C1 segment of cervical spinal cord (tissue), 14 donors: Measurements from ENCODE around the gene CCDC192.

ENCODE experiments used
- DNase-seq, 14 donors: peaks; one replicate each; lab custom pipeline; 2025; lab: John Stamatoyannopoulos, UW

Gene CCDC192

DNA sequence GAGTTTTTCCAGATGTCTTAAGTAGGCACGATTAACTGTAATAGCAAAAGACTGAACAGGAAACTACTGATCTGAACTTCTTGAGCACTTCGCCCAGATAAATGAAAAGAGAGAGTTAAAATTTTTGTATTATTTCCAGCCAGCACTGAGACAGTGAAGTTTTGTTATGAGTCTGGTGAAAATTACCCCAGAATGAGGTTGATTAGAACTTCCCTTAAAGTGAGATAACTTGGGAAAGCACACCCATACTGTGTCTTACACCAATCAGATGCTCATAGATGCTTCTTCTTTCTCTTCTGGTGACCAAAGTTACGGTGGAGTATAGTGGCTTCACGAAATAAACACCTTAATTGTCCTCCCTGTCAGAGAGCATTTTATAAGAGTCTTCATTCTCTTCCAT, 248.6 kb downstream of the CCDC192 start:
- no peak for DNase-seq

DNA sequence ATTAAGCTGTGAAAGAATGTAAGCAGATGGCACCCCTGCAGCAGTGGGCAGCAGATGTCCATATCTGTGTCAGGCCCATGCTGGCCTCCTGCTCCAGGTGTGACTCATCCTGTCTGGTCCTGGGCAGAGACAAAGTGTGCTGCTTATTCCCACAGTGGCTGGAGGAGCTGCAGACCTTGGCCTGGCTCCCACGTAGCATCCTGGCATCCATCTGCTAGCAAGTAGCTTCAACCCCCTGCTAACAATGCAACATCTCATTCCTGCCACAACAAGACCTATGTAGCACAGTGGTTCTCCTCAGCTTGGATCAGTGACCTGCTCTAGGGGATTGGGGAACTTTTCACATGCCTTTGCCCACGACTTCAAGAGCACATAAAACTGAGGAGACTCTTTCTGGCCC, 254.0 kb downstream of the CCDC192 start:
- DNase-seq: peak in 3 of 14 donors; percentile 9 to 92 (median 17)

DNA sequence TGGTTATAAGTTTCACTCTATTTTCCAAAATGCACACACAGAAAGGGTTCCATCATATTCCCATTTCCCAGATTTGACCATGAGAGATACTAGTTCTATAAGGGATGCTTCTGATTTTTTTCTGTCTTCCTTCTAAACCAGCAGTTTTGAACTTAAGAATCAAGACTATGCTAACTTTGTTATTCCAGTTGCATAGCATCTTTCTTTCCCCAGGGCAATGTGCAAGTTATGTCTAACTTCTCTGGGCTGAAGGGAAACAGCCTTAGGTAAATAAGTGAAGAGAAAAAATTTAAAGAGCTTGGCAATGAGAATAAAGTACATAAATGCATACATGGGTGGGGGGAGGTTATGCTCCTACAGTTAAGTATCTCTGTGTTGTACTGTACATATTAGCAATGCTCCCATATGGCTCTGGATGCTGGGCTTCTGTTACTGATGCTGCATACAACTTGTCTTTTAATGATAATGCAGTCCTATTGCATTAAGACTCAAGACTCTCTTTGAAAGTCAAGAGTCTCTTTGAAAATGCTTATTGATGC, 254.6 kb downstream of the CCDC192 start:
- DNase-seq: no peak

DNA sequence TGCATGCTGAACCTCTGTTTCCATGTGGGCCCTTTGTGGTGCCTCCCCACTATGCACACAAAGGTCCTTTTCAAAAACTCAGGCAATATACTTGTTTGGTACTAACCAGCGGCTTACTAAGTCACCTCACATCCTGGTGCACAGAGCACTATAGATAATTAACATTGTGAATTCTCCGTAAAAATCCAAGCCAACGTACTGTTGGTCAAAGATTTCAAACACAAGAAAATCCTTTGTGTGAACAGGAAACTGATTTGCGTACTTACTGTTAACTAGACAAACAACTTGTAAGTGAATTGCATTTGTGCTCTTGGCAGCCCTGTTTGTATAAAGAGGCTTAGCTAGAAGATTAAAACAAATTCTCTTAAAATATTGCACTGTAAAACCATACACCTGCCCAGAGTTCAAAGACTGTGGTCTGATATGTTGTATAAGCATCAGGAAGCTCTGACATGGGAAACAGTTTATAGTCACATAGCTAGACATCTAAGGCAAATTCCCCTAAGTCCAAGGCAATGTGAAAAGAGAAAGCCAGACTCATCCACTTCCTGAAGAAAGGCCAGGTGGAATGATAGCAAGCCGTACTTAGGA, 255.3 kb downstream of the CCDC192 start:
- peak in 1 of 14 donors; percentile 54 for DNase-seq

DNA sequence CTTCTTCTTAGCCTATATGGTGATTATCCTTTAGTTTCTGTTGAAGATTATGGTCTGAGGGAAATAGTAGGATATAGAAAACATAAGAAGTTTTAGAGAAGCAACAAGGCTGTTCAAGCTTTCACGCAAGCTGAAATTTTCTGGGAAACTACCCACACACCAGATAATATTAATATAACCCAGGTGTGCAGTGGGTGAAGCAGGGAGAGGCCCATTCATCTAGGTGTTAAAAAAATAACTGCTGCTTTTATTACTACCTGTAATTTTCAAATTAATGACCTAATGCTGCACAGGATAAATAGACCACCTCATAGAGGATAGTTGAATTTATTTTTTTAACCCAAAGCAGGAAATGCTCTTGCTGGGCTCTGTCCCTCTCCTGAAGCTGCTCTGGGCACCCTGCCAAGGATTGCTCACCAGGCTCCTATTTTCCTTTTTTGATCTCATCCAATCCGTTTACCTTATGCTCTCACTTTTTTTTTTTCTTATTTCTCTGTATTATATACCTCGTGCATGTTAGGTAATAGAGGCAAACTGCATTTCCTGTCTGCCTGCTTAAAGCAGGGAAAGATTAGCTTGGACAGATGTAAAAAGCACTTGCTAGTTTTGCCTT, 256.1 kb downstream of the CCDC192 start:
- peak in 2 of 14 donors; percentile 12 to 90 for DNase-seq

DNA sequence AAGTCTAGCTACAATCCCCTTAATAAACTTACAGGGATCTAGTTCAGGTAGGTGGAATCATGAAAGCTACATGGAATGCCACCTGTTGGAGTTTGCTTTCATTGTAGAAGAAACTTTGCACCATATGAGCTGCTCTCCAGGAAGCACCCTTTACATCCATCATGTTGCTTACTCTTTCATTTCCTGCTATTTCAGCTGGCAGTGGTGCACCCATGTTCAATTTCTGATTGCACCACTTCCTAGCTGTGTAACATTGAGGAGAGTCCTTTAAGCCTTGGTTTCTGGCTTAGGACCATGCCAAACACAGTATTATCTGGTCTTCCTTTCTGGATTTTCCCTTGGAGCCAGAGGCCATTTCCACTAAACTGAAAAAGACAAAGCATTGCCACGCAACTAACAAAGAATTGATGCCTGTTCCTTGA, 257.1 kb downstream of the CCDC192 start:
- DNase-seq: peak in 1 of 14 donors; percentile 19

DNA sequence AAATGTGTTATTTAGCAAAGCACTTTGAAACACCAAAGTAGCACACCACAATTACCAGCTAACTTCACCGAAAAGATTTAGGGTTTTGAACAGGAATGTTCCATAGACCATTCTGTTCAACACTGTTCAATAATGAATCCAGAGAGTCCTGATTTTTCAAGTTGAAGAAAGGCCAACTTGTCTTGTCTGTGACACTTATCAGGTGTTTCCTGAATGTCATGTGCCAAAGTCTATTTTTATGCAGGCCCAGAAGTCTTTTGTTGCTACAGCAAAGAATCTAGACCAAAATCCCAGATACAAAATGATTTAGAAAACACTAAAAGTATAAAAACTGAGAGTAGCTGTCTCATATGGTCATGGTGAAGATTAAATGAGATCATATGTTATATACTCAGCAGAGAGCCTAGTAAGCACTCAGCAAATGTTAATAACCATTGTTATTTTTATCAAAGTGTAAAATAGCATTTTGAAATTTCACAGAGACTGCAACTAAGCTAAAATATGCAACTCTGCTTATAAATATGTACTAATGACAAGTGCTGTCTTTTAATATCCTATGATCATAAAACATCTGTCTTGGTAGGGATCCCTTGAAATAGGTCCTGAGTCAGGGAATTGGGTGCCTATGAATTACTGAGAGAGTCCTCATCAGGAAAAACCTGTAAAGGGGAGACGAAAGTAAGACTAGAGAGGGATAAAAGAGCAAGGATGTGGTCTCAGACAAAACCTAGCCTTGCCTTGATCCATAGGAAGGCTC, 258.0 kb downstream of the CCDC192 start:
- DNase-seq: peak in 1 of 14 donors; percentile 34

DNA sequence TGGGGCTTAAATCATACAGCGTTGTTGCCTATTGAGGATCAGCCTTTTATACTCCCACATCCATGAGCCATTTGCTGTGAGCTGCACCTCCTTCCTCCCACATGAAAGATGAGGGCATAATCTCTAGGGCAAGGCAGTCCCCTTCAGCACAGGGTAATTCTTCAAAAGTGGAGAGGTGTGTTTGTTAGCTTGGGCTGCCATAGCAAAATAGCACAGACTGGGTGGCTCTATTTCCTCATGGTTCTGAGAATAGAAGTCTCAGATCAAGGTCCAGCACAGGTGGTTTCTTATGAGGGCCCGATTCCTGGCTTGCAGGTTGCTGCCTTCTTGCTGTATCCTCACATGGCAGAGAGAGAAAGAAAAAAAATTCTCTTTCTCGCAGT, 258.6 kb downstream of the CCDC192 start:
- DNase-seq: no peak

DNA sequence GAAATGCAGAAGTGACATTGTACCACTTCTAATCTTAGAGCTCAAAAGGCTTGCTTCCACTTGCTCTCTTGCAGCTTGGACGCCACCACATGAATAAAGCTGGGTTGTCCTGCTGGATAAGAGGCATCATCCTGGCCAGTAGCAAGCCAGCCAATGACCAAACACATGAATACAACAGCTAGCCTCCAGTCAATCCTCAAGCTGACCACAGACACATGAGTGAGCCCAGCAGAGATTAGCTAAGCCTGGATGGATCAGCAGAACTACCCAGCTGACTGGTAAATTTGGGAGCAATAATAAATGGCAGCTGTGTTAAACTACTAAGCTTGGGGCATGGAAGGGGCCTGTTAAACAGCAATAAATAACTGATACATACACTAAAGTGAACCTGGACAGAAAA, 259.3 kb downstream of the CCDC192 start:
- no peak for DNase-seq

DNA sequence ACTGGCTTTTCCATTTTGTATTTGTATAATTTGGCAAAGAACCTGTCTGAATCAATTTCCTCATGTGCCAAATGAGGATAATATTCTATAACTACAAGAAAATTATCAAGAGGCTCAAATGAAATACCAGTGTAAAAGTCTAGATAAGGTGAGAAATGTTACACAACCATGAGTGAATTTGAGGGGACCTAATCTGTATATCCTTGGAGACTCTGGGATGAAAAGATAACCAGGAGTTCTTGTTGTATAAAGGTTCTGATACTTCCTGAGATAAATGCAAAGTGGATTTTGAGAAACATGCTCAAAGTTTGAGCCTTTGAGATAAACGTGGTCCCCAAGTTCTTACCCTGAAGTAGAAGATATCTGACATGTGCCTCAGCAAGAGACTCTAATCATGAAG, 260.0 kb downstream of the CCDC192 start:
- no peak for DNase-seq

DNA sequence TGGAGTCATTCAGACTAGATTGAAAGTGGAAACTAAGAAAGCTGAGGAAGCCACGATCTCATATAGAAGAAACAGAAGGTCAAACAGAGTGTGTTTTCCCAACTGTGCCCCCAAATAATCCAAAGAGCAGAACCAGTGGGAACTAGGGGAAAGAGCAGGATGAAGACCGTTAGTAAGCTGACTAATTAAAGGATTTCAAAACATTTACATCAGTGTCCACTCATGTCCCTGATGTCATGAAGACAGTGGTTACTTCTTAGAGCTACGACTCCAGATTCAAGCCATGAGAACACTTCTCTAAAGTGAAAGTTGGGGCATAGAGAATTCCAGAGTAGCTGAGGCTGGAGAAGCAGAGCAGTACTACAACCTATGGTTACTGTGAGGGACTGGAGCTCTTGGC, 260.7 kb downstream of the CCDC192 start:
- no peak for DNase-seq

DNA sequence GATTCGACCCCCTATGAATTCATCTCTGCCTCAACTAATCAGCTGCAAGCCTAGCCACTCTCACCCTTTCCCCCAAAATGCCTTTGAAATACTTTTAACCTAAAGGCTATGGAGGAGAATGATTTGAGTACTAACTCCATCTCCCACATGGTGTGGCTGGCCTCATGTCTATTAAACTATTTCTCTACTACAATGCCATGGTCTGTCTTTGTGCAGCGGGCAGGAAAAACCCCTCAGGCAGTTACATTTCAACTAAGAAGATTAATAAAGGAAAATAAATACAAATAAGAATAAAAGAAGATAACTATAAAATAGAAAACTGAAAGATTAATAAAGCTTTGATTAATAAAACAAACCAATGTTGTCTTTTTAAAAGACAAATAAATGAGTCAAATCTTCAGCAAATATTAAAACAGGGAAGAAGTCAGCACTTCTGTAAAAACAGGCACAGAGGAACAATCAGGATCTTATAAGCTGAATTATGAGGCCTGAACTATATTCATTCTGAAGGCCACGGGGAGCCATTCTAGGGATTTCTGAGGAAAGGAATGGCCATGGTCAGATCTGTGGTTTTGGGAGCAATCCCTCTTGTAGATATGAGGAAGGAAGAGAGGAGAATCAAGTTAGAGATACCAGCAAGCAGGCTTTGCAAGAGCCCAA, 264.3 kb downstream of the CCDC192 start:
- no peak for DNase-seq

DNA sequence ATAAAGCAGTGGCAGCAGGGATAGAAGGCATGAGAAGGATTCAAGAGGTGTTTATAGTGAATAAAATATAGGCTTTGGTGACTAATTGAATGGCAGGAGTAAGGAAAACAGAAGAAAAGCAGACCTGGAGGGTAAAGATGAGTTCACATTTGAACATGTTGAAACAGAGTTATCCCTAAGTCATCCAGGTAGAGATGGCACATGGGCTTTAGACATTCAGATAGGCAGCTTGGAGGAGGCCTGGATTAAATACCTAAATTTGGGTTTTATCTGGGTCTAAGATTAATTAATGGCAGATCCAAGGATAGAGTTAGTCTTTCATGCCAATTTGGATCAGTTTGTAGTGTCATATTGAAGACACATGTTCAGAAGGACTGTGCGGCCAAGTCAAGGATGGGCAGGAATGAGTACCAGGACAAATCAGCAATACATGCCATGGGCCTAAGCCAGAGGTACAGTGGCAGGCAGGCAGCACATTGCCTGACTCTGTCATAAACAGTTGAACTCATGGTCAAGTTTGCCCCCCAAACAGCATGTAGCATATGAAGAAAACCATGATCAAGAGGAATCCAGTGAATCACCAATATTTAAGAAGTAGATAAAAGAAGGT, 264.9 kb downstream of the CCDC192 start:
- peak in 1 of 14 donors; percentile 31 for DNase-seq

DNA sequence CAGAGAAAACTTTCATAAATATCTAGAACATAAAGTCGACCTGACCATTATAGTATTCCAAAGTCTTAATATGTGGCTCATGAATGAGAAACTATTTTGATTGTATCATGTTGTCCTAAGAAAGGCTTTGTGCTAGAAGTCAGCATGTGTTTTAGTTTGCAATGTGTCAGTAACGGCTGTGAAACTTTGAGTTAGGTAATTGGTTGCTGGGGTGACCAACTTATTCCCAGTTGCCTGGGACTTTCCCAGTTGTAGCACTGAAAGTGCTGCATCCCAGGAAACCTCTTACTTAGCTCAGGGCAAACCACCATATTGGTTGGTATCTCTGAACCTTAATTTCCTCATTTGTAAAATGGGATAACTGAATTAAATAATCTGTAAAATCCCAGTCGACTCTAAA, 265.8 kb downstream of the CCDC192 start:
- DNase-seq: no peak

DNA sequence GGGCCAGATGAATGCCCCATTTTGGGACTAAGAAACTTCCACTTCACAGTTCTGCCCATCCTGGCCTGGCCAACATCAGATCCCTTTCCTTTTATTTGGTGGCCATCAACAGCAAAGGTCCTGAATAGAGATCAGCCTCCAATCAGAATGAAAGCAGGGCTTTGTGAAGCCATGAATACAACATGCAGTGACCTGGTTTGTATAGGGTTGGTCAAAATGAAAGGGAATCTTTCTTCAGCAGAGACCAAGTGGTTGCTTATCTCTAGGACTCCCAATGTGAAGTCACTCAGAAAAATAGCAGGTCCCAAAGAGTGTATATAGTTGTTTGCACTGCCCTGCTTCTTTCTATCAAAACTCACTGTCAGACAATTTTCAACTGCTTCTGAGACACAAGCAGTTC, 266.5 kb downstream of the CCDC192 start:
- peak in 1 of 14 donors; percentile 11 for DNase-seq

DNA sequence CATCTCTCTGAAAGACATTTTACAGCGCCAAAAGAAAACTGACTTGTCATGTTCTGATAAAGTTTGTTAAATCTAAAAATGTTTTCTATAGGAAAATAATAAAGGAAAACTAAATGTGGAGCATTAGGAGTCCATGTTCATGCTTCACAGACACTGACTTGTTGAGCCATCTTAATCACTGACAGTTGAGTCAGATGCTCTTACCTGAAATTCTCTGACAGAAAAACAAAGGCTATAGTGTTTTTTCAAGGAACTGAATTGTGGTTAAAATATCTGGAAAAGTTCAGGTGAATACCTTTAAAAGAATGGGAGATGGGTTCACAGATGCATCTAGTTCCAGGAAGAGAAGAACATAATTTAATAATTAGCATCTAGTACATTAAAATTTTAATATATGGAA, 266.9 kb downstream of the CCDC192 start:
- DNase-seq: no peak

DNA sequence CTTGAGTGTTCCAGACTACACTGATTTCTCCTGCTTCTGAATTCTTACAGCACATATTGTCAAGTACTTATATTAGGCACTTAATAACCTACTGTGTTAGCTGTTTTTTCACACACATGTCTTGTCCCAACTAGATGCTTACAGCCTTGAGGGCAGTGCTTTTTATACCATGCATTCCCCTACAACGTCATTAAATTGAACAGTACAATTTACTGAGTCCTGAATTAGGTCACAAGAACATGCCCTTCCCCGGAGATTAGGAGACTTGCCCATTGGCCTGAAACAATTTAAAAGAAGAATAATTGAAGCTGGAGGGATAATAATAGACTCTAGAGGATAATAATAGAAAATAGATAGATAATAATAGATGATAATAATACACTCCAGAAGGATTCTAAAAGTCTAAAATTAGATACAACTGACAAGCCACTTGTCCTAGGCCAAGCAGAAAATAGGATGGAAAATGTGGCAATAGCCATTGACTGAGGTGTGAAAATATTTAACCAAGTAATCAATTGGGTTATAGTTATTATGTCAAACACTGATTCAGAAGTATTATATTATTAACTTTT, 267.7 kb downstream of the CCDC192 start:
- DNase-seq: no peak

DNA sequence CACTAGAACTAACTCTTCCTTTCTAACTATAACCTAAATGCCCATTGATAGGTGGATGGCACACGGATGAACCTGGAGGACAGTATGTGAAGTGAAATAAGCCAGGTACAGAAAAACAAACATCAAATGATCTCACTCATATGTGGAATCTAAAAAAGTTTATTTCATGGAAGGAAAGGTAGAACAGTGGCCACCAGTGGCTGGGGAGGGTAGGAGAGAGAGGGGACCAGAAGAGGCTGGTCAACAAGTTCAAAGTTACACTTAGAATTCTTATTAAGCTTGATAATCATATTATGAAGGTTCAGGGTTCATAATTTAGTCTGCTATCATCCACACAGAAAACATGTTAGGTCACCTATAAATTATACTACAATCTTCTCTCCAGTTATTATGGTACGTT, 272.8 kb downstream of the CCDC192 start:
- no peak for DNase-seq

DNA sequence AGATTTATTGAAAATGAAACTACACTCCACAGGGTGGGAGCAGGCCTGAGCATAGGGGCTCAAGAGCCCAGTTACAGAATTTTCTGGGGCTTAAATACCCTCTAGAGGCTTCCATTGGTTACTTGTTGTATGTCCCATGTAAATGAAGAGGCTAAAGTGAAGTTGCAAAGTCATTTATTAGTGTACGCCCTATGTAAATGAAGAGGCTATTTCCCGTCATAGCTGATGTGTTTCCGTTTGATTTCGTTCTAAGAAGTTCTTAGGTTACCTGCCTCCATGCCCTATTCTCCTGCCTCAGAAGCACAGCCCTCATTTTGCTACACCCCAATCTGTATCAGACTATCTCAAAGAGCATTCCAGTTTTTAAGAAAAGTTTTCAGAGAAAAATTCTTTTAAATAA, 273.3 kb downstream of the CCDC192 start:
- no peak for DNase-seq

DNA sequence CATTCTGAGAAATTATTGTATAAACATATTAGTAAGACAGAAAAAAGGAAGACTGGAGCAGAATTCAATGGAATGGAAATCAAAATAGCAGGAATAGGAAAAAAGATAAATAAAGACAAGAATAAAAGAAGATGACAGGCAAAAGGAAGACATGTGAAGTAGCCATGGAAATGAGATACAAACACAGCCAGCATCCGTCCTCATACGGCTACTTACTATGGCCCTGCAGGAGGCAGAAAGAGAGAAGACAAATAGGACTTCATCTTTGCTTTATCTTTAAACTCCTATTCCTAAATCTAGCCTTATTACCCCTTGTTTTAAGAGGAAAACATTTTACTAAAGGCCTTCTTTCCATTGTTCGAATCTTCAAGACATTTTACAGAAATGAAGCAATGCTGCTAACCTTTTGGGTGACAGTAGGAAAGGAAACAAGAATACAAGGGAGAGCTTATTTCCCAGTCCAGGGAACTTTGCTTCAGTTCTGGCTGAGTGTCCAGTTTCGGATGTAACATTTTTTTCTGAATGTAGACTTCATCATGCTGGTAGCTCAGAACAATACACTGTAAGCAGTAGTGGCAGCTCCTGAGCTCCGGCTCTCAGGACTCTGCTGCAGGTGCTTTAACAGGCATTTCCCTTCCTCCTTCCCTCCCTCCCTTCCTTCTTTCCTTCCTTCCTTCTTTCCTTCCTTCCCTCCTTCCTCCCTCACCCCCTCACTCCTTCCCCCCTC, 274.0 kb downstream of the CCDC192 start:
- no peak for DNase-seq
